ENCODE results near the gene CMTM7.

GRCh38 chr3:32434206-32434605 lies 42.6 kb downstream of the CMTM7 start:
- TF ChIP-seq CTCF (IDR thresholded peaks at IDR 0.05) (no peak), POLR2A (IDR thresholded peaks at IDR 0.05) (no peak), POLR2AphosphoS5 (IDR thresholded peaks at IDR 0.05; ENCODE audit: insufficient read depth in 1 of 2, low read depth in 1 of 2) (no peak)
